Right renal cortex interstitium (tissue), 3 donors: ENCODE measurements around the gene TEKT5. TPM values are rescaled to one million over a fixed set of nuclear protein-coding genes. Genes with fewer than 3 reads are reported as not detected.
"Not testable (repeated sequence)": the region's sequence is repeated elsewhere in the genome, so short reads cannot be mapped to it uniquely, and the experiment has no call there.

Source experiments
- DNase-seq, 3 donors: peaks; one replicate each; pipeline ENCODE4 v3.0.0-alpha.2; 2013; ENCODE audit warnings: low read depth in 3 of 3, low spot score in 2 of 3
- polyA plus RNA-seq, 3 donors: library from polyadenylated mRNA; unstranded; fragments of 120-200 nt; gene quantifications; one replicate each; pipeline ENCODE4 v1.2.1, GENCODE V29; 2013; ENCODE audit not compliant: insufficient read length in 3 of 3

TEKT5 gene
- polyA plus RNA-seq, 3 donors = 0.10 to 0.24 (median 0.22) TPM

- peak in 2 of 3 donors; percentile 5 to 10 for DNase-seq
These were observed 33.6 kb downstream of the TEKT5 start for GRCh38 chr16:10660950-10661635.

GRCh38 chr16:10658943-10659342 lies 35.8 kb downstream of the TEKT5 start:
- DNase-seq = no peak

DNA sequence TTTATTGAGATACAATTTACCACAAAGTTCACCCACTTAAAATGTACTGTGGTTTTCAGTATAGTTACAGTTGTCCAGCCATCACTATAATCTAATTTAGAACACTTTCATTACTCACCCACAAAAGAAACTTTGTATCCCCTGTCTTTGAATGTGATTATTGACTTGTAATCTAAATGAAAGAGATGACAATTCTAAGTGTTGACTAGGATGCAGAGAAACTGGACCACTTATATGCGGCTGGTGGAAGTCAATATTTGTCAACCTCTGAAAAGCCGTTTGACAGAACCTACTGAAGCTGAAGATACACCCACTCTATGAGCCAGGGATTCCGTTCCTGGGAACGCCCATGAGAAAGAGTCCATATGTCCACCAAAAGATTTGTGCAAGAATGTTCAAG lies 36.8 kb downstream of the TEKT5 start:
- no peak for DNase-seq

GRCh38 chr16:10656618-10657017 lies 38.1 kb downstream of the TEKT5 start:
- no peak for DNase-seq

DNA sequence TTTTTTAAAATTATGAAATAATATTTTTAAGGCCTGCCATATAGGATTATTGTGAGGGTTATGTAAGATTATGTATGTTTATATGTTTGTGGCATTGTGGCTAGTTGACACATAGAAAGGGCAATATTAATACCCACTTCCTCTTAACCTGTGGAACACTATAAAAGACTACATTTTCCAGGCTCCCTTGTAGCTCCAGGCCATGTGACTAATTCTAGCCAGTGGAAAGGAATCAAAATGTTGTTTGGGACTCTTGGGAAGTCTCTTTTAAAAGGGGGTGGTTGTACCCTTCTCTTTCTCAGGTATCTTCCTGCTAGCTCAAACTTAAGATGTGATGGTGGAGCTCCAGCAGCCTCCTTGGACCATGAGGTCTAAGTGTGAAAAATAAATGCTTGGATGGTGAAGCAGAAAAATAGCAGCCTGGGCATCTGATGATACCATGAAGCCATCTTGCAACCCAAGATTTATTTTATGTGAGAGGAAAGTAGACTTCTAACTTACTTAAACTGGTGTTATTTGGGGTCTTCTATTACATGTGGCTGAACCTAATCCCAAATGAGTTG lies 39.2 kb downstream of the TEKT5 start:
- DNase-seq = no peak

- no peak for DNase-seq
These were observed 39.9 kb downstream of the TEKT5 start for GRCh38 chr16:10654592-10655414.

GRCh38 chr16:10652730-10653590 lies 41.8 kb downstream of the TEKT5 start:
- no peak for DNase-seq

- DNase-seq = not testable (repeated sequence)
These were observed 45.6 kb downstream of the TEKT5 start for GRCh38 chr16:10649098-10649497.

DNA sequence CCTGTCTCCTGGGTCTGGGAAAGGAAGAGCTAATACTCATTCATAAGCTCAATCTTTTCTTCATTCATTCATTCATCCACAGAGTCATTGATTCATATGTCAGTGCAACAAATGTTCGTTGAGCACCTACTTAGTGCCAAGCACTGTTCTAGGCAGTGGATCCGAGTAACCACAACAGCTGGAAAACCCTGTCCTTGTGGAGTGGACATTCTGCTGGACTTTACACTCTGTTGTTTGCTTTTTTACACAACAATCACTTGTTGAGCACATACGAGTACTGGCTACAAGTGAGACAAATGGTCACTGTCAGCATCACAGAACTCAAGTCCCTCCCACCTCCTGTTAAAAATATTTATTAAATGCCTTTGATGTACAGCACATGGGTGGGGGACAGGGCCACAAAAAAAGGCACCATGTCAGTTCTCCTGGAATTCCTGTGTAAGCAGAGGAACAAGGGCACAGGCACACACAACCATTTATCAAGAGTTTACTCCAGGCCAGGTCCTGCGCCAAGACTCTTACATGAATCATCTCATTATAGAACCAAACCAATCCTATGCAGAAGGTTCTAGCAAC lies 46.9 kb downstream of the TEKT5 start:
- DNase-seq = no peak

DNA sequence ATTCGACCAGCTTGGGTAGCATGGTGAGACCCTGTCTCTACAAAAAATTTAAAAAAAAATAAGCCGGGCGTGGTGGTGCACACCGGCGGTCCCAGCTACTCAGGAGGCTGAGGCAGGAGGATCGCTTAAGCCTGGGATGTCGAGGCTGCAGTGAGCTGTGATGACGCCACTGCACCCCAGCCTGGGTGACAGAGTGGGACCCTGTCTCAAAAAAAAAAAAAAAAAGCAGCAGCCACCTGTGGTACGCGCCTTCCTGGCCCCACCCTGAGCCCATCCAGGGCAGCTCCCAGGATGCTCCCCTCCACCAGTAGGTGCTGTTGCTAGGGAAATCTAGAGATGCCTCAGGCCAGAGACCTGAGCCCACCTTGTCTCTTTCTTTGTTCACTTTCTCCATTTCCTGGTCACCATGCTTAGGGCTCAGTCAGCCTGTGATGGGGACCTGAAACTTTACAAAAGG lies 47.4 kb downstream of the TEKT5 start:
- DNase-seq = no peak

DNA sequence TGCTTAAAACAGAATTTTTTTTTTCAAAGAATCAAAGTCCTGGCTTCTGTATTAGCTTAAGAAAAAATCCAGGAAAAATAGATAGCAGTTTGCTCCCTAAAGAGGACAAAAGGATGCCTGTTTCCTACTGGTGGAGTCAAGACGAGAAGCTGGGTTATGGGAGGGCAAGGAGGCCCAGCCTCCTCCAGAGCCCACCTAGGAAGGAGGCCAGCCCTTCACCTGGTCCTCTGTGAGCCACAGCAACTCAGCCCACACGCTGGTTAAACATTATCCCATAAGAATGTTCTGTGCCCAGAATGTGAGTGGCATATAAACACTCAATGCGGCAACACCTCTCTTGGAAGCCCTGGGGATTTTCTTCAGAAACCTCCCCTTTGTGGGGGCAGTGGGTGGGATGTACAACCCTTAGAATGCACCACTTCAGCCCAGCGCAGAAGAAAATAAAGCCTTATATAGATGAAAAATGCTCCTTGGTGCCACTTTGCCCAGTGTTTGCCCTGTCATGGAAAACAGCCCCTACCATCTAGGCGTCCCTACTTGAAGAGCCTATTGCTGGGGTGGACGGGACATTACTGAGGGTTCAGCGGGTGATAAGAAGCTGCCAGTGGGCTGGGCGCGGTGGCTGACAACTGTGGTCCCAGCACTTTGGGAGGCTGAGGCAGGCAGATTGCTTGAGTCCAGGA lies 48.0 kb downstream of the TEKT5 start:
- DNase-seq = no peak

DNA sequence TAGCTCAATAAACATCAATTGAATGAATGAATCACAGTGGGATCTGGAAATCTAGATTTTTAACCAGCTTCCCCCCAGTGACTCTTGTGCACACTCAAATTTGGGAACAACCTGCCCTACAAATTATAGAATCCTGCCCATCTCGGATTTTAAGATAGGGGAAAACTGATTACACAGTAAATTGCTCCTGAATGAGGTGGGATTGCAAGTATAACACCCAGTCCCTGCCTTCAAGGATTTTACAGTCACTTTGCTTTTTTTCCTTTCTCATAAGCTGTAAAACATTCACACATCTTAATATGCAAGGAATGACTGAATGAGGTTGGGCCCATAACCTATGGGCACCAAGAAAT lies 48.5 kb downstream of the TEKT5 start:
- no peak for DNase-seq

DNA sequence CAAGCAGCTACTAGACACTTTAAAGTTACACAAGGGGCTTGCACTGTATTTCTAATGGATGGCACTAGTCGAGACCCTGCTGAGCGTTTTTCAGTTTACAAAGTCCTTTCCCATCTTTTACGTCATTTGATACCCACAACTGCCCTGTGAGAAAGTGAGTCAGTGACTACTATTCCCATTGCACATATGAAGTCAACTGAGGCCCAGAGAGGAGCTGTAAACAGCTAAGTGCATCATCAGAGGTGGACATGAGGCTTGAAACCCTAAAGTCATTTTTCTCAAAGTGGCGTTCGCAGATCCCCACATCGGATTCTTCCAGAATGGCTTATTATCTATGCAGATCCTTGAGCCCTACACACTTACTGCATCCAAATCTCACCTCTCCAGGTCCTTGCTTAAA lies 50.6 kb downstream of the TEKT5 start:
- DNase-seq = no peak

DNA sequence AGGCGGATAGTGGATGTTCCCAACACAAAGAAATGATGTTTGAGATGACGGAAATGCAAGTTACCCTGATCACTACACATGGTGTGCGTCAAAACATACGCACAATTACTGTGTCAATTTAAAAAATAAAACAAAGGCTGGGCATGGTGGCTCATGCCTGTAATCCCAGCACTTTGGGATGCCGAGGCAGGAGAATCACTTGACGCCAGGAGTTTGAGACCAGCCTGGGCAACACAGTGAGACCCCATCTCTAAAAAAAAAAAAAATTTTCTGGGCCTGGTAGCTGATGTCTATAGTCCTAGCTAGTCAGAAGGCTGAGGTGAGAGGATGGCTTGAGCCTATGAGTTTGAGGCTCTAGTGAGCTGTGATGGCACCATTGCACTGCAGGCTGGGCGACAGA lies 51.8 kb downstream of the TEKT5 start:
- DNase-seq = no peak

- DNase-seq = no peak
These were observed 52.5 kb downstream of the TEKT5 start for GRCh38 chr16:10641953-10642949.

DNA sequence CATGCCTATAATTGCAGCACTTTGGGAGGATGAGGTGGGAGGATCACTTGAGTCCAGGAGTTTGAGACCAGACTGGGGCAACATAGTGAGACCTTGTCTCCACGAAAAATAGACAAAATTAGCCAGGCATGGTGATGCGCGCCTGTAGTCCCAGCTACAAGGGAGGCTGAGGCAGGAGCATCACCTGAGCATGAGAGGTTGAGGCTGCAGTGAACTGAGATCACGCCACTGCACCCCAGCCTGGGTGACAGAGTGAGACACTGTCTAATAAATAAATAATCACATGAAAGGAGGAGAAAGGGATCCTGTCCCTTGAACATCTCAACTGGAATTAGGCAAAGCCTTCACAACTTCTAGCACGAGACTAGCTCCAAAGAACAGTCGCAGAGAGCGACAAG lies 53.2 kb downstream of the TEKT5 start:
- no peak for DNase-seq

- DNase-seq = no peak
These were observed 53.8 kb downstream of the TEKT5 start for GRCh38 chr16:10640934-10641333.

GRCh38 chr16:10638101-10638500 lies 56.6 kb downstream of the TEKT5 start:
- DNase-seq = no peak
